GM19193 (cell line): ENCODE results near the gene CD74.
A peak's percentile ranks its signal among the peaks of the same experiment; 100 is the strongest.

Source experiments
- POLR2A ChIP-seq: IDR thresholded peaks from 4 replicates; pipeline ENCODE4 v1.6.1; 2011; ENCODE audit not compliant: insufficient read depth, insufficient read length; ENCODE audit errors: extremely low read depth

Gene CD74

DNA sequence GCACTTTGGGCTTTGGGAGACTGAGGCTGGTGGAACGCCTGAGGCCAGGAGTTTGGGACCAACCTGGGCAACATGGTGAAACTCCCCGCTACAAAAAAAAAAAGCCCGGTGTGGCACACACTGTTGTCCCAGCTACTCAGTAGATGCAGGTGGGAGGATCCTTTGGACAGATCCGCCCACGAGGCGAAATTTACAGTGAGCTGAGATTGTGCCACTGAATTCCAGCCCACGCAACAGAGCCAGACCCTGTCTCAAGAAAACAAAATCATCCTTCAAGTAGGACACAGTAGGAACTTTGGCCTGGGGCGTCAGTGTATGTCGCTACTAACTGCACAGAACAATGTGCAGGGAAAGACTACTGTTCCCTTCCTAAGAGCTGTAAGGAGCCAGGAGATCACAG is 32.1 kb upstream of the CD74 start:
- TF ChIP-seq POLR2A = no peak

DNA sequence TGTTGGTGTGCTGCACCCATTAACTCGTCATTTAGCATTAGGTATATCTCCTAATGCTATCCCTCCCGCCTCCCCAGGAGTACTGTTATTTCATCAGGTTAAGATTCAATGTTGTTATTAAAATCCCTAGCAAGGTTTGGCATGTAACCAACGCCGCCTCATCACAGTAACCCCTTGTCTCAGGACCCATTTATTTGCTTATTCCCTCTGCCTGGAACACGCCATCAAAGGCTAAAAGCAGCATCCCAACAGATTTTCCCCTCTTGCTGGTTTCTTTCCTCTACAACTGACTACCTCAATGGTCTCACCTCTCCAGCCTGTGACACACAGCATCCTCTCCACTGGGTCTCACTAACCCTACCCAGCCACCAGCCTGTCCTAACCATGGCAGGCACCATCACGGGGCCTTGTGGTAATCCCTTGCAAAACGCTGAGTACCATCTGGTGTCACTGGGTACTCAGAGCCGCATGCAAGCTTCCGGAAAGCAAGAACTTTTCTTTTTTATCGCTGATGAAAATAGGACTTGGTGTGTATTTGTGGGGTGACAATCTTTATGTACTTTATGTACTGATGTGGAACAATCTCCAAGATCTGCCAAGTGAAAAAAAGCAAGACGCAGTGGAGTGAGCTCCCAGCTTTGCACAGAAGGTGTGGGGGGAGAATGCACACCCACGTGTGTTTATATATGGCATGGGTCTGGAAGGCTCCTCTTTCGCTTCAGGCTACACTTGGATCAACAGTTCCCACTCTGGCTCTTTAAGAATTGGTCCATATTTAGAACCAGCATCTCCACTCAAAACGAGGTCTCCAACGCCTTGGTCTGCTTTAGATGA is 30.7 kb upstream of the CD74 start:
- peak; percentile 17 for TF ChIP-seq POLR2A

DNA sequence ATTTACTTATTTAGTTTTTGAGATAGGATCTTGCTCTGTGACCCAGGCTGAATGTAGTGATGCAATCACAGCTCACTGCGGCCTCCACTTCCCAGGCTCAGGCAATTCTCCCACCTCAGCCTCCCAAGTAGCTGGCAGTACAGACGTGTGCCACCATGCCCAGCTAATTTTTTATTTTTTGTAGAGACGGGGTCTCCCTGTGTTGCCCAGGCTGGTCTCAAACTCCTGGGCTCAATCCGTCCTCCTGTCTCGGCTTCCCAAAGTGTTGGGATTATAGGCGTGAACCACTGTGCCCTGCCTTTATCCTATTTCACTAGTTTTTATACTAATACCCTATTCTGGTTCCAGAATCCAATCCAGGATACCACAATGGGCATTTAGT is 30.0 kb upstream of the CD74 start:
- TF ChIP-seq POLR2A = peak; percentile 37

DNA sequence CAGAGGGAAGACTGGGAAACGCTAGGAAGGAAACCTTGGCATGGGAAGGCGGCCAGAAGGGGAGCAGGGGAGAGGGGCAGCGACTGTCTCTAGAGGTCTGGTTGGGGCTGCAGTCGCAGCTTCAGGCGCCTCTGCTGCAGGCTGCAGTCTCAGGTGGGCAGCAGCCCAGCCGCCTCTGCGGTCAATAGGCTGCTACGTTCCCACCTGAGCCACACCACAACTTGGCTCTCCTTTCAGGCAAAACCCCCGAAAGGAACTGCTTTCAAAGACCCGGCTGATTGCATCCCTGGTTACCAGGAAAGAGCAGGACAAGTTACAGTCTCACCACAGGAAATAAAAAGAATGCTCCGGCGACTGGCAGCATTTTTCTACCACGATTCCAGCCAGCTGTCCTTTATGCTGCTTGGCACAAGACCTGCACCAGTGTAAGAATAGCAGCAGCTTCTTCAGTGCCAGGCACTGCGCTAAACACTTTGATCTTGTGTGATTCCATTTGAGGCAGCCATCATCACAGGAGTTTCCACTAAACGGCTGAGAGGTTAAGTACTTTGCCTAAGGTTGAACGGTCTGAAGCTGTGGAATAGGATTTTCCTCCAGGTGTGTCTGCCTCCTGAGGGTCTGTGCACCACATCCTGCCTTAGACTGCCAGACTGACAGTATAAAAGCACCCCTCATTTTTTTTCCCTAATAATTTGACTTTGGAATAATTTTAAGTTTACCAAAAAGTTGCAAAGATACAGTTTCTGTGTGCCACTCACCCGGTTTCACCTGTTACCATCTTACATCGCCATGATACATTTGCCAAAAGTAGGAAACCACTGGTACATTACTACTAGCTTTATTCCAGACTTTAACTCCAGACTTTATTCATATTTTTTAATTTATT is 29.3 kb upstream of the CD74 start:
- no peak for TF ChIP-seq POLR2A

DNA sequence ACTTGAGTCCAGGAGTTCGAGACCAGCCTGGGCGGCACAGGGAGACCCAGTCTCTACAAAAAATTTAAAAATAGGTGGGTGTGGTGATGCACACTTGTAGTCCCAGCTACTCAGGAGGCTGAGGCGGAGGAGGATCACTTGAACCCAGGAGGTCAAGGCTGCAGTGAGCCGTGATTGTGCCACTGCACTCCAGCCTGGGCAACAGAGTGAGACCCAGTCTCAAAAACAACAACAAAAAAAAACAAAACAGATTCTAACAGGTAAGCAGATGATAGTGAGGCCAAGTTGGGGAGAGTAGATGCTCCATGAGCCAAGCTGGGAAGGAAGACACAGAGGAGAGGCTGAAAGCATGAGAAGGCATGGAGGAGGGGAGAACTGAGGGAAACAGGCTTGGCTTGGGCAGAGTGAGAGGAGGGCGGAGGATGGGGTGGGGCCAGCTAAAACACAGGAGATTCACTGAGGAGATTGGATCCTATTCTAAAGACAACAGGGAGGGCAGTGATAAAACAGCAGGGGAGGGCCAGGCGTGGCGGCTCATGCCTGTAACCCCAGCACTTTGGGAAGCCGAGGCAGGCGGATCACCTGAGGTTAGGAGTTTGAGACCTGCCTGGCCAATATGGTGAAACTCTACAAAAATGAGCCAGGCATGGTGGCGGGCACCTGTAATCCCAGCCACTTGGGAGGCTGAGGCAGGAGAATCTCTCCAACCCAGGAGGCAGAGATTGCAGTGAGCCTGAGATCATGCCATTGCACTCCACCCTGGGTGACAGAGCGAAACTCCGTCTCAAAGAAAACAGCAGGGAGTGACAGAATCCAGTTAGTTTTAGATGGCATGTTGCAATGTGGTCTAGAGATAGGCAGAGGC is 28.5 kb upstream of the CD74 start:
- no peak for TF ChIP-seq POLR2A

DNA sequence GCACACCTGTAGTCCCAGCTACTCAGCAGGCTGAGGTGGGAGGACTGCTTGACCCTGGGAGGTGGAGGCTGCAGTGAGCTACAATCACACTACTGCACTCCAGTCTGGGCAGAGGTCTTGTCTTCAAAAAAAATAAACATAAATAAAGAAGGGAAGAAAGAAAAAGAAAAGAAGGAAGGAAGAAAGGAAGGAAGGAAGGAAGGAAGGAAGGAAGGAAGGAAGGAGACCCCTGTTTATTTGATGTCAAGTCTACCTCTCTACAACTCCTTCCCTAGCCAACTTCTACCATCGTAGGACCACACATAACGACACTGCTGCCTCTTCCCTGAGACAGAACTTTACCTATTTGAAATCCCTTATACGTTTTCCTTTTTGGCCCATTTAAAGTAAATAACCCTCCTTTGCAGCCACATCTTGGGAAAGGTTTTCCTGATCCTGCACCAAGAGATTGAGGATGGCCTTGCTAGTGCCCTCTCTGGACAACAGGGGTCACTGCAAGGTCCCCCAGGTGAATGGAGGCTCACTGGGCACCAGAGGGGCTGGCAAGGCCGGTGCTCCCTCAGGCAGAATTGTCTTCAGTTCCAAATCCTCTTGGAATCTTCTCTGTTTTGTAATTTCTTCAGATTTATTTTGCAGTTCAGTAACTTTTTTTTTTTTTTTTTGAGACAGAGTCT is 26.3 kb upstream of the CD74 start:
- no peak for TF ChIP-seq POLR2A

DNA sequence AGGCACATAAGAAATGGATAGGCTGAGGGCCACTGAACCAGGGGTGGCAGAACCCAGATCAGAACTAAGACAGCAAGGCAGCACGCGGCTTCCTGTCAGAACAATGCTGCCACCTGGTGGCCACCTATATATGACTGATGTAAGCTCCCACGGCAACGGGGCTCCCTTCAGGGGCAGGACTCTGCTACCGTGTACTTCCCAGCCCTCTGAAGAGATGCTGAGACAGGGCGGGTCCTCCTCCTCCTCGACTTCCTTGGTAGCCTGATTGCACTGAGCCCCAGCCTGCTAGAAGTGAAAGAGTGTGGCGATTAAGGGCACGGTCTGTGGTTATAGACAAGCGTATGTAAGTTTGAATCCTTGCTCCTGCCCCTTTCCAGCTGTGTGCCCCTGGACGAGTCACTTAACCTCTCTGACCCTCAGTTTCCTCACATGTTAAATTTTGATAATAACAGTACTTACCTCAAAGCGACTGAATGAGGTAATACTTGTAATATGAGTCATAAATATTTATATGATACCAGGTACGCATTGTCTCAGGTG is 23.5 kb upstream of the CD74 start:
- no peak for TF ChIP-seq POLR2A

DNA sequence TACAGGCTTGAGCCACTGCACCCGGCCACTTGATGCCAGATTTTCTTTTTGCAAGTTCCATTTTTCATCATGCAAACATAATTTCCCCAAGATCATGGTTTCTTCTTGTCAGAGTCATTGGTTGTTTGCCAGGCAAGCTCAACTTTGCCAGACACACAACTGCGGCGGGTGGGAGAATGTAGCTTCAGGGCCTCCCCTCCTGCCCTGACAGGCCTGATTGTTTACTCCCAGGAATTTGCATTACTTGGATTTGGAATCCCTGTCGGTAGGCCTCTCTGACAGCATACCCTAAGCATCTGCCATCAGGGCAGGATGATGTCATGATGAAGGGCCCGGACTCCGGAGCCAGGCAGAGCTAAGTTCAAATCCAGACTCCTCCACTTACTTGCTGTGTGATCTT is 21.8 kb upstream of the CD74 start:
- TF ChIP-seq POLR2A = no peak

DNA sequence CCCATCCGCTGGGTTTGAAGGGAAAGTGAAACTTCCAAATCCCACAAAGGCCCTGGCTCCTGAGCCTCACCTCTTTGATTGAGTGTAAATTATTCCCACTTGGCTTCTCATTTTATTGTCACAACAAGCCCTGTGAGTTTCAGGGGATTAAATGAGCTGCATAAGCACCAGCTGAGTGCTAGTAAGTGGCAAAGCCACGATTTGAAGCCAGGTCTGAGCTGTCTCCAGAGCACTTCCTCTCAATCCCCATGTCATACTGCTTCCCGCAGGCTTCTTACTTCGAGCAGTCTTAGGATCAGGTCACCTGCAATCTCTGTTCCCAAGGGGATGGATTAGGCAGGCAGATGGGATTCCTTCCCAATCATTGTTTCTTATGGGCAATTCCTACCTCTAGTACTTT is 18.9 kb upstream of the CD74 start:
- TF ChIP-seq POLR2A = no peak

DNA sequence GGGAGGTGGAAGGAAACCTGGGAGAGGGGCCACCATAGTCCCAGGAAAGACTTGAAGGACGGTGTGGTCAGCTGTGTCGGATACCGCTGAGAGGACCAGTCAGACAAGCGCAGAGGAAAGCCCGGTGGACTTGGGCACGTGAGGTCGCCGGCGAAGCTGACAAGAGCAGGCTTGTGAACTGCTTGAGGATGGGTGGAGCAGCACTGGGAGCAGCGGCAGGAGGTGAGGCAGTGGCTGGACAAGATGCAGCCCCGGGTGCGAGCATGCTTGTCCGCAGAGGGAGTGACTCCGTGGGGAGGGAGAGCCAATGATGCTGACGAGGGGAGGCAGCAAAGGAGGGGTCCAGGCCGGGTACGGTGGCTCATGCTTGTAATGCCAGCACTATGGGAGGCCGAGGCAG is 18.3 kb upstream of the CD74 start:
- no peak for TF ChIP-seq POLR2A

DNA sequence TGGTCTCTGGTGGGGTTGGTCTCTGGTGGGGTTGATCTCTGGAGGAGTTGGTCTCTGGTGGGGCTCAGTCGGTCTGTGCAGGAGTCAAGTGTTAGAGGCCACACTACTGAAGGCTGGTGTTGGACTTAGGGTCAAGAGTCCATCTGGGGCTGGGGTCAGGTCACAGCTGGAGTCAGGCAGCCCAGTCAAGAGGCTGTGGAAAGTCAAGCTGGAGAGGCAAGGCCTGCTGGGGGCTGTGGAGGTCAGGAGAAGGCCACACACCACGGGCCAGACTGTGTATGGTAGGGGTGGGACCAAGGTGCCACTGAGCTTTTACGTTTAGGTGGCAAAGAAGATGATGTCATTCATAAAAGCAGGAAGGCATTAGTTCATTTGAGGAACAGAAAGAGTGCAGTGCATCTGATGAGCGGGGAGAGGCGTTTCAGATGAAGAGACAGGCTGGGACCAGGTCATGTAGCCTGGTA is 16.7 kb upstream of the CD74 start:
- TF ChIP-seq POLR2A = no peak

DNA sequence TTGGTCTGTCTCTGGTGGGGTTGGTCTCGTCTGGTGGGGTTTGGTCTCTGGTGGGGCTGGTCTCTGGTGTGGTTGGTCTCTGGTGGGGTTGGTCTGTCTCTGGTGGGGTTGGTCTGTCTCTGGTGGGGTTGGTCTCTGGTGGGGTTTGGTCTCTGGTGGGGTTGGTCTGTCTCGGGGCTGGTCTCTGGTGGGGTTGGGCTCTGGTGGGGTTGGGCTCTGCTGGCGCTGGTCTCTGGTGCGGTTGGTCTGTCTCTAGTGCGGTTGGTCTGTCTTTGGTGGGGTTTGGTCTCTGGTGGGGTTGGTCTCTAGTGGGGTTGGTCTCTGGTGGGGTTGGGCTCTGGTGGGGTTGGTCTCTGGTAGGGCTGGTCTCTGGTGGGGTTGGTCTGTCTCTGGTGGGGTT is 16.3 kb upstream of the CD74 start:
- TF ChIP-seq POLR2A = no peak

DNA sequence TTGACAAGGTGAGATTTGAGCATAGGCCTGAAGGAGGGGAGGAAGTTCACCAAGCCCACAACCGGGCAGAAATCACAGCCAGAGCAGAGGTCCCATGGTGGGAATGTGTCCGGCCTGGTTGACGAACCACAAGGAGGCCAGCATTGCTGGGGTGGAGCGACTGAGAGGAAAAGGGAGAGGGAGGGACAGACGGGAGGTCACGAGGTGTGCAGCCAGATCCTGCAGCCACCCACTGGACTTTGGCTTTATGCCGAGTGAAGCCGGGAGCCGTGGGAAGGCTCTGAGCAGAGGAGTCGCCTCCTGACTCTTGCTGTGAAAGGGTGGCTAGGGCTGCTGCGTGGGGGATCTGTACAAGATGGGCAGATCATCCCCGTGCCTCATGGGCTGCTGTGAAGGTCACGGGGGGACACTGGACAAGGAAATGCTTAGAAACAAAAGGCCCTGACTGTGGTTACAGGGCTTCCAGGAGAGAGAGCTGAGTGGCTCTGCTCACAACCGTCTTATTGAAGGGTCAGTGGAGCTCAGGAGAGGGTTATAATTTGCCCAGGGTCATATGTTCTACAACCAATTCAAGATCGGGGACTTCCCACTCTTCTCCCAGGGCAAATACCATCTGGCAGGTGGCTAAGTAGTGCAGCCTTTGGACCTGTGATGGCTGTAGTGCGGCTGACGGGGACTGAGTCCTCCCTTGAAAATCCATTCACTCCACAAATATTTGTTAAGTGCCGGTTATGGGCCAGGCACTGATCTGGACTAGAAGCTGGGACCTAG is 15.6 kb upstream of the CD74 start:
- no peak for TF ChIP-seq POLR2A
